Right lobe of liver (tissue), 6 donors: Measurements from ENCODE around the gene C12orf60. TPM values are rescaled to one million over a fixed set of nuclear protein-coding genes. Genes with fewer than 3 reads are reported as not detected.

Experiments used
- ATAC-seq, 4 donors: fragments of 200-7000 bp; cut with Tn5 transposase; one replicate each; pipeline ENCODE4 v1.9.1; 2020; ENCODE audit warnings: mild to moderate bottlenecking in 4 of 4, moderate library complexity in 4 of 4
- DNase-seq, 3 donors: peaks; one replicate each; pipeline ENCODE4 v3.0.0-alpha.2; 2020
- H3K27ac ChIP-seq, 3 donors: fragments of 200-600 bp; one replicate each; pipeline ENCODE4 v1.8.0; 2022
- H3K27me3 ChIP-seq, 2 donors: fragments of 200-600 bp; one replicate each; pipeline ENCODE4 v1.8.0; 2022
- H3K36me3 ChIP-seq, 4 donors: fragments of 200-600 bp; sonication (generic) in 1 of 4; one replicate each; pipeline versions ENCODE4 v1.5.1 to v1.8.0; 2017 to 2022; ENCODE audit warnings: control low read depth in 1 of 4
- H3K4me1 ChIP-seq, 4 donors: fragments of 200-600 bp; sonication (generic) in 1 of 4; one replicate each; pipeline versions ENCODE4 v1.5.1 to v1.8.0; 2017 to 2022; ENCODE audit warnings: control low read depth in 1 of 4
- H3K4me3 ChIP-seq, 3 donors: fragments of 200-600 bp; one replicate each; pipeline ENCODE4 v1.8.0; 2022
- H3K9me3 ChIP-seq, 4 donors: fragments of 200-600 bp; sonication (generic) in 1 of 4; one replicate each; pipeline versions ENCODE4 v1.5.1 to v1.8.0; 2017 to 2022; ENCODE audit warnings: control low read depth in 1 of 4
- POLR2A ChIP-seq: fragments of 450-650 bp; IDR thresholded peaks from one replicate; pipeline ENCODE4 v1.6.1; 2017; ENCODE audit warnings: antibody characterized with exemption, mild to moderate bottlenecking
- WGBS: methylation state at CpG from one replicate; pipeline ENCODE4 v1.1.6; 2018; ENCODE audit warnings: low coverage, low lambda C conversion rate; ENCODE audit not compliant: insufficient coverage; ENCODE audit errors: missing lambda C conversion rate; 5-methylcytosine and 5-hydroxymethylcytosine counted together
- intact Hi-C, 2 donors: fragments of 100-400 bp; cut with DNase I; formaldehyde crosslinking; loops; one replicate each; pipeline versions ENCODE4 v1.11.2 to v1.14.1; 2022
- total RNA-seq, 6 experiments: library from RNA; depleted of rRNA in 2 of 6; stranded (reverse); fragments of >200 nt in 2 of 6; fragmentation: NEBNext Ultra II Directional in 3 of 6; extraction: Animal tissue kit (Norgen Biotek cat#: 25700) in 3 of 6; gene quantifications; one replicate each; pipeline versions ENCODE4 v1.1.0 to v1.2.4, GENCODE V29; 2016 to 2023
- TF ChIP-seq, protein P1 (sequence below), 4 donors: fragments of 200-600 bp in 3 of 4; fragments of 450-650 bp in 1 of 4; IDR thresholded peaks; one replicate each; pipeline versions ENCODE4 v1.5.1 to v1.8.0; 2016 to 2022; ENCODE audit warnings: antibody characterized with exemption in 4 of 4, mild to moderate bottlenecking in 2 of 4
- donor health status: DM: no; HTN: yes; CAD: no.
- donor health status: DM: no; HTN: no; CAD: no.
- donor health status: DM: no; HTN: no; CAD: no.
- donor health status: DM: no; HTN: yes; CAD: no.
- donor health status: DM: no; HTN: yes; CAD: no.

Gene C12orf60
- total RNA-seq, 6 experiments from 2014 or later: 0.37 to 0.91 (median 0.74) TPM

DNA sequence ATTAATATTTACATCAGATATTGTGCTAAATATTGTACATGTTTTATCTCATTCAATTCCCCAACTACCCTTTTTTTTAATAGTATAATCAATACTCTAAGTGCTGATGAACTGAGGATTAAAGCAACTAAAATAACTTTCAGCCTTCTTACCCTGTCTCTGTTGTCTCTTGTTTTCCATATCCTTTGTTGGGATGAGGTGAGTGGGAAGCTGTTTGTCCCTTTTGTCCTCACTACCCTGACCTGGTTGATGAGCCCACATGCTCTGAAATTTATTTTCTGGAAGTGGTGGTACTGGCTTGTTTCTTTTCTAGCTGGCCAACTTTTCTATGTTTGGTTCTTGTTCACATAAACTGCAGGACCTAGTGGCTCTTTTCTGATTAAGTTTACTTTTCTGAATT is 49.4 kb downstream of the C12orf60 start:
- Histone ChIP-seq H3K9me3 (no peaks in the 10 kb centered on the region), H3K4me3 (no peak overlapping the region), H3K36me3 (no peaks in the 10 kb centered on the region), H3K27ac (no peak overlapping the region), H3K27me3 (no peaks in the 10 kb centered on the region), H3K4me1 (no peaks in the 10 kb centered on the region)
- intact Hi-C loops: no loop called here
- TF ChIP-seq, protein P1, sequence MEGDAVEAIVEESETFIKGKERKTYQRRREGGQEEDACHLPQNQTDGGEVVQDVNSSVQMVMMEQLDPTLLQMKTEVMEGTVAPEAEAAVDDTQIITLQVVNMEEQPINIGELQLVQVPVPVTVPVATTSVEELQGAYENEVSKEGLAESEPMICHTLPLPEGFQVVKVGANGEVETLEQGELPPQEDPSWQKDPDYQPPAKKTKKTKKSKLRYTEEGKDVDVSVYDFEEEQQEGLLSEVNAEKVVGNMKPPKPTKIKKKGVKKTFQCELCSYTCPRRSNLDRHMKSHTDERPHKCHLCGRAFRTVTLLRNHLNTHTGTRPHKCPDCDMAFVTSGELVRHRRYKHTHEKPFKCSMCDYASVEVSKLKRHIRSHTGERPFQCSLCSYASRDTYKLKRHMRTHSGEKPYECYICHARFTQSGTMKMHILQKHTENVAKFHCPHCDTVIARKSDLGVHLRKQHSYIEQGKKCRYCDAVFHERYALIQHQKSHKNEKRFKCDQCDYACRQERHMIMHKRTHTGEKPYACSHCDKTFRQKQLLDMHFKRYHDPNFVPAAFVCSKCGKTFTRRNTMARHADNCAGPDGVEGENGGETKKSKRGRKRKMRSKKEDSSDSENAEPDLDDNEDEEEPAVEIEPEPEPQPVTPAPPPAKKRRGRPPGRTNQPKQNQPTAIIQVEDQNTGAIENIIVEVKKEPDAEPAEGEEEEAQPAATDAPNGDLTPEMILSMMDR (IDR thresholded peaks at IDR 0.05): no peak
- no peak for TF ChIP-seq POLR2A
- DNase-seq (no peak), ATAC-seq (no peak)

DNA sequence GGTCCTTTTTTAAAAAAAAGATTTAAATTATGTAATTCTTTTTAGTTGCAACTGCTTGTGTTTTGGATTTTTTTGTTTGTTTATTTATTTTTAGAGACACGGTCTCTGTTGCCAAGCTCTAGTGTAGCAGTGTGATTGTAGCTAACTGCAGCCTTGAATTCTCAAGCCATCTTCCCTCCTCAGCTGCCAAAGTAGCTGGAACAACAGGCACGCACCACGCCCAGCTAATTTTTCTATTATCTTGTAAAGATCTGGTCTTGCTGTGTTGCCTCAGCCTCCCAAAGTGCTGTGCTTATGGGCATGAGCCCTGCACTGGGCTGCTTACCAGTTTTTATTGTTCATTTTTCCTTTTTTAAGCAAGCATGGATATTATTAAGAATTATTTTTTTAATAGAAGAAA is 50.5 kb downstream of the C12orf60 start:
- DNase-seq: no peak
- no peak for ATAC-seq
- H3K36me3 ChIP-seq: no peaks in the 10 kb centered on the region

DNA sequence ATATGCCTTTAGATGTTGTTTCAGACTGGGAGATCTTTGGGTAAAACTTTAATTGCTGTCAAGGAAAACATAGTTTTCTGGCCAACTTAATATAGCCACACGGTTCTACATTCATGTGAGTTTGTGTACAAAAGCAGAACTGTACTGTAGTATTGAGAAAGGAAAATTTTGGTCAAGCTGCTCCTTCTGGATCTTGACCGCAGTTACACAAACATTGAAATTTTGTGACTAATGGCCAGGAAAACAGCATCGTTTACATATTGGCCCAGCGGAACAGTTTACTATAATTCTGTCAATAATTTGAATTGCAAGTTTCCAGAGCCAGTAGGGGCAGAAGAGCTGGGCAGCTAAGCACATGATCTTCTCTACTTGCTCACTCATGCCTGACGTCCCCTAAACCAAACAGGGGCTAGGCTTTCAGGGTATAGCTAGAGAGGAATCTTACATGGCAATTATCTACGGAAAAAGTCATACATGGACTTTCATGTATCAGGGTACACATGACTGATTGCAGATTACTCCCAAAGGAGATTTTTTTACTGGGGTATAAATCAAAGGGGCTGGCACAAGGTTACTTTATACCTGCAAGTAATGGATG is 51.2 kb downstream of the C12orf60 start:
- DNase-seq (no peak), ATAC-seq (peak in 2 of 4 donors; percentile 22 to 79)
- no peak for TF ChIP-seq POLR2A
- TF ChIP-seq, protein P1 (IDR thresholded peaks at IDR 0.05): no peak
- Histone ChIP-seq H3K36me3 (no peaks in the 10 kb centered on the region), H3K27me3 (no peaks in the 10 kb centered on the region), H3K4me3 (no peak overlapping the region), H3K4me1 (no peaks in the 10 kb centered on the region), H3K27ac (no peak overlapping the region), H3K9me3 (no peaks in the 10 kb centered on the region)
- WGBS: 32% methylated on average over 6 of the region's 6 CpGs
- intact Hi-C loops: no loop called here

More for the DNA sequence above, 50.5 kb downstream of the C12orf60 start:
- WGBS: 50% methylated on average over 1 of the region's 3 CpGs
- H3K27ac ChIP-seq: no peak overlapping the region
- no peaks in the 10 kb centered on the region for H3K4me1 ChIP-seq
- H3K27me3 ChIP-seq: no peaks in the 10 kb centered on the region
- no peaks in the 10 kb centered on the region for H3K9me3 ChIP-seq
- H3K4me3 ChIP-seq: no peak overlapping the region
- TF ChIP-seq, protein P1 (IDR thresholded peaks at IDR 0.05): no peak
- TF ChIP-seq POLR2A: no peak
- intact Hi-C loops: no loop called here

DNA sequence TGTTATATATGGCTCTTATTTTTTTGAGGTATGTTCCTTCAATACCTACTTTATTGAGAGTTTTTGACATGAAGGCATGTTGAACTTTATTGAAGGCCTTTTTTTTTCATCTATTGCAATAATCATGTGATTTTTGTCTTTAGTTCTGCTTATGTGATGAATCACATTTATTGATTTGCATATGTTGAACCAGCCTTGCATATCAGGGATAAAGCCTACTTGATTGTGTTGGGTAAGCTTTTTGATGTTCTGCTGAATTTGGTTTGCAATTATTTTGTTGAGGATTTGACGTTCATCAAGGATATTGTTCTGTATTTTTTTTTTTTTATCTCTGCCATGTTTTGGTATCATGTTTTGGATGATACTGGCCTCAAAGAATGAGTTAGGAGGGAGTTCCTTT is 55.0 kb downstream of the C12orf60 start:
- Histone ChIP-seq H3K4me1 (no peaks in the 10 kb centered on the region), H3K36me3 (no peaks in the 10 kb centered on the region), H3K9me3 (no peaks in the 10 kb centered on the region), H3K27ac (no peak overlapping the region), H3K4me3 (no peak overlapping the region), H3K27me3 (no peaks in the 10 kb centered on the region)
- 82% methylated on average over 1 of the region's 1 CpG for WGBS
- no peak for DNase-seq
- ATAC-seq: no peak
- intact Hi-C loops: no loop called here
- no peak for TF ChIP-seq POLR2A
- TF ChIP-seq, protein P1 (IDR thresholded peaks at IDR 0.05): no peak

DNA sequence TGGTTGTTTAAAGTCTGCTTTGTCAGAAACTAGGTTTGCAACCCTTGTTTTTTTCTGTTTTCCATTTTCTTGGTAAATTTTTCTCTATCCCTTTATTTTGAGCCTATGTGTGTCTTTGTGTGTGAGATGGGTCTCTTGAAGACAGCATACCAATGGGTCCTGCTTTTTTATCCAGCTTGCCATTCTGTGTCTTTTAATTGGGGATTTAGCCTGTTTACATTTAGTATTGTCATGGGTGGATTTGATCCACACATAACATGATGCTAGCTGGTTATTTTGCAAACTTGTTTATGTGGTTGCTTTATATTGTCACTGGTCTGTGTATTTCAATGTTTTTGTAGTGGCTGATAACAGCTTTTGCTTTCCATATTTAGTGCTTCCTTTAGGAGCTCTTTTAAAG is 57.0 kb downstream of the C12orf60 start:
- Histone ChIP-seq H3K9me3 (no peaks in the 10 kb centered on the region), H3K36me3 (no peaks in the 10 kb centered on the region), H3K4me1 (no peaks in the 10 kb centered on the region), H3K27ac (no peak overlapping the region), H3K27me3 (no peaks in the 10 kb centered on the region), H3K4me3 (no peak overlapping the region)
- no peak for TF ChIP-seq POLR2A
- TF ChIP-seq, protein P1 (IDR thresholded peaks at IDR 0.05): no peak
- intact Hi-C loops: no loop called here
- ATAC-seq (no peak), DNase-seq (no peak)
